ENCODE data around the gene HMCN2. TPM values are rescaled to one million over a fixed set of nuclear protein-coding genes. Genes with fewer than 3 reads are reported as not detected.

The HMCN2 gene
- total RNA-seq = not detected

GRCh38 chr9:130265431-130266235 is at the start of gene HMCN2:
TSS of gene HMCN2 (plus strand) at chr9:130265760. CDS start at chr9:130265879, 119 bp downstream.
- peaks cover 4% of the 10 kb centered on the region for H3K4me1 Mint-ChIP-seq
- H3K27ac Mint-ChIP-seq = no peak within 1 kb of the TSS
- no peaks in the 10 kb centered on the region for H3K9me3 Mint-ChIP-seq
- ATAC-seq (replicated peaks) = no peak
- peaks cover 48% of the 10 kb centered on the region for H3K27me3 Mint-ChIP-seq
- H3K36me3 Mint-ChIP-seq (ENCODE audit: low read depth) = no peaks in the 10 kb centered on the region
- H3K4me3 Mint-ChIP-seq = no peak within 1 kb of the TSS

DNA sequence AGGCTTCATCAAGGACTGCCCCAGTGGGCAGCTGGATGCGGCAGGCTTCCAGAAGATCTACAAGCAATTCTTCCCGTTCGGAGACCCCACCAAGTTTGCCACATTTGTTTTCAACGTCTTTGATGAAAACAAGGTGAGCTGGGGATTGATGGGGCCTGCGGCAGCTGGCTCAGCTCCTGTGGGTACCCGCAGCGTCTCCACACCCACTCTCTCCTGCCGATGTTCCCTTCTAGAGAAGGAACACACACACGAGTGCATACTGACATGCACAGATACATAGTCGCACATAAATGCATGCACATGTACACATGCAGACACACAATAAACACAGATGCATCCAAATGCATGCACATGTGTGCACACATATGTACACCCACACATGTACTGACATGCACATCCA is 47.7 kb upstream of the HMCN2 start:
- Mint-ChIP-seq H3K4me3 (no peak overlapping the region), H3K27me3 (no peaks in the 10 kb centered on the region), H3K9me3 (no peaks in the 10 kb centered on the region), H3K27ac (no peak overlapping the region), H3K36me3 (ENCODE audit: low read depth) (peaks cover 4% of the 10 kb centered on the region), H3K4me1 (no peaks in the 10 kb centered on the region)
- no peak for ATAC-seq (replicated peaks)

DNA sequence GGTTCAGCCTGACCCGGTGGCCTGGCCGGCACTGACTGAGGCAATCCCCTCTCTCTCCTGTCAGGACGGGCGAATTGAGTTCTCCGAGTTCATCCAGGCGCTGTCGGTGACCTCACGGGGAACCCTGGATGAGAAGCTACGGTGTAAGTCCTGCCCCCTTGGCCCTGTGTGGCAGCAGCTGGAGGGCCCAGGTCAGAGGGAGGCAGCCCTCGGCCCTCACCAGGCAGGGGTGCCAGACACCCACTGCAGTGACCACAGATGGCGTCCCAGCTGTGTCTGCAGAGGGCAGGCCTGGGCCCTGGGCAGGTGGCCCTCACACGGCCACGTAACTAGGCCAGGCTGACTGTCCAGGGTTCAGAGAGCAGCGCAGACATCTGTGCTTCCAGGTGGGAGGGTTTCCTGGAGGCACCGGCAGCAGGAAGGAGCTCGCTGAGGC is 45.9 kb upstream of the HMCN2 start:
- no peaks in the 10 kb centered on the region for H3K9me3 Mint-ChIP-seq
- H3K4me3 Mint-ChIP-seq = no peak overlapping the region
- ATAC-seq (replicated peaks) = no peak
- H3K36me3 Mint-ChIP-seq (ENCODE audit: low read depth) = peaks cover 4% of the 10 kb centered on the region
- no peaks in the 10 kb centered on the region for H3K4me1 Mint-ChIP-seq
- no peak overlapping the region for H3K27ac Mint-ChIP-seq
- no peaks in the 10 kb centered on the region for H3K27me3 Mint-ChIP-seq

DNA sequence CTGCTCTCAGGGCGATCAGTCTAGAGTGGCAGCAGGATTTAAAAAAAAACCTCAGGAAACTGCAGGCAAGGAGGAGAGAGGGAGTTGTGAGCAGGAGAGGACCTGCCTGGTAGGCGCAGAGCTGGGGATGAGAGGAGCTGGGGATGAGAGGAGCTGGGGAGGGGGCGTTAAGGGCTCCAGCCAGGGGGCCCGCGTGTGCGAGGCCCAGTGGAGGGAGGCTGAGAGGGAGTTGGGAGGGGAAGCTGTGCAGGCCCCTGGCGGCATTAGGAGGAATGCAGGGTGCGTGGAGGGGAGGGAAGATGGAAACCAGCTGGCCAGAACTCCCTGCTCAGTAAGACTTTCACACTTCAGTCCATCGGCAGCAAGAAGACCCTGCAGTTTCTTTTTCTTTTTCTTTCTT is 45.2 kb upstream of the HMCN2 start:
- peaks cover 4% of the 10 kb centered on the region for H3K36me3 Mint-ChIP-seq (ENCODE audit: low read depth)
- no peak for ATAC-seq (replicated peaks)
- H3K27me3 Mint-ChIP-seq = no peaks in the 10 kb centered on the region
- H3K9me3 Mint-ChIP-seq = no peaks in the 10 kb centered on the region
- H3K27ac Mint-ChIP-seq = no peak overlapping the region
- H3K4me3 Mint-ChIP-seq = no peak overlapping the region
- no peaks in the 10 kb centered on the region for H3K4me1 Mint-ChIP-seq

DNA sequence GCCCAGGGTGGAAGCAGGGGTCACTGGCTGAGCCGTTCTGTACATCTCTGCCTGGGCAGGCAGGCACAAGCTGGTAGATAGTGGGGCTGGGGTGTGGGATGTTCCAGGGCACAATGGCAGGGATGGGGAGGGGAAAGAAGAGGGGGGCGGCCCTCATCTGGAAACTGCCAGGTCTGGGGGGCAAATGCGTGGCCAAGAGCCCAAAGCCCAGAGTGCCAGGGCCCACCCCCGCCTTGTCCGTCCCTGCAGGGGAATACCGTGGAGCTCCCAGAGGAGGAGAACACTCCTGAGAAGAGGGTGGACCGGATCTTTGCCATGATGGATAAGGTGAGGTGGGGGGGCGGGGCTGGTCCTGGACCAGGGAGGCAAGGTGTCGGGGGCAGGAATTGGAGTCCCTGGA is 42.7 kb upstream of the HMCN2 start:
- H3K27me3 Mint-ChIP-seq = no peaks in the 10 kb centered on the region
- ATAC-seq (replicated peaks) = no peak
- H3K36me3 Mint-ChIP-seq (ENCODE audit: low read depth) = peaks cover 14% of the 10 kb centered on the region
- no peaks in the 10 kb centered on the region for H3K4me1 Mint-ChIP-seq
- no peak overlapping the region for H3K27ac Mint-ChIP-seq
- no peak overlapping the region for H3K4me3 Mint-ChIP-seq
- H3K9me3 Mint-ChIP-seq = peaks cover 4% of the 10 kb centered on the region

- peaks cover 4% of the 10 kb centered on the region for H3K9me3 Mint-ChIP-seq
- no peaks in the 10 kb centered on the region for H3K27me3 Mint-ChIP-seq
- peaks cover 24% of the 10 kb centered on the region for H3K36me3 Mint-ChIP-seq (ENCODE audit: low read depth)
- H3K27ac Mint-ChIP-seq = no peak overlapping the region
- no peak for ATAC-seq (replicated peaks)
- H3K4me3 Mint-ChIP-seq = no peak overlapping the region
- H3K4me1 Mint-ChIP-seq = no peaks in the 10 kb centered on the region
Observed at GRCh38 chr9:130225071-130225470, 40.5 kb upstream of the HMCN2 start.

GRCh38 chr9:130225586-130225985 is 40.0 kb upstream of the HMCN2 start:
- no peak overlapping the region for H3K4me3 Mint-ChIP-seq
- no peak for ATAC-seq (replicated peaks)
- H3K27ac Mint-ChIP-seq = no peak overlapping the region
- H3K4me1 Mint-ChIP-seq = no peaks in the 10 kb centered on the region
- no peaks in the 10 kb centered on the region for H3K27me3 Mint-ChIP-seq
- peaks cover 4% of the 10 kb centered on the region for H3K9me3 Mint-ChIP-seq
- peaks cover 24% of the 10 kb centered on the region for H3K36me3 Mint-ChIP-seq (ENCODE audit: low read depth)

GRCh38 chr9:130226112-130226511 is 39.4 kb upstream of the HMCN2 start:
- H3K4me3 Mint-ChIP-seq = no peak overlapping the region
- no peaks in the 10 kb centered on the region for H3K27me3 Mint-ChIP-seq
- peaks cover 4% of the 10 kb centered on the region for H3K9me3 Mint-ChIP-seq
- no peak overlapping the region for H3K27ac Mint-ChIP-seq
- peaks cover 24% of the 10 kb centered on the region for H3K36me3 Mint-ChIP-seq (ENCODE audit: low read depth)
- no peak for ATAC-seq (replicated peaks)
- H3K4me1 Mint-ChIP-seq = no peaks in the 10 kb centered on the region

DNA sequence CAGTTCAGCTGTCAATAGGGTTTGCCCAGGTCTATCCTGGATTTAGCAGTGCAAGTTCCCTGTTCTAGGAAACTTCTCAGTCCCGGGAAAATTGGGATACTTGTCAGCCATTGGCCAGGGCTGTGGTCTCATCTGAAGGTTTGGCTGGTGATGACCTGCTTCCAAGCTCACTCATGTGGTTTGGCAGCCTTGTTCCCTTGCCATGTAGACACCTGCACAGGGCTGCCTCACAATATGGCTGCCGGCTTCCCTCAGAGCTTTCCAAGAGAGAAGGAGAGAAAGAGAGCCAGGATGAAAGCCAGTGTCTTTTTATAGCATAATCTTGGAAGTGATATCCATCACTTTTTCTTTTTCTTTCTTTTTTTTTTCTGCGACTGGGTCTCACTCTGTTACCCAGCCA is 37.7 kb upstream of the HMCN2 start:
- Mint-ChIP-seq H3K4me3 (no peak overlapping the region), H3K27me3 (no peaks in the 10 kb centered on the region), H3K4me1 (no peaks in the 10 kb centered on the region), H3K36me3 (ENCODE audit: low read depth) (peaks cover 33% of the 10 kb centered on the region), H3K27ac (no peak overlapping the region), H3K9me3 (peaks cover 4% of the 10 kb centered on the region)
- ATAC-seq (replicated peaks) = no peak

DNA sequence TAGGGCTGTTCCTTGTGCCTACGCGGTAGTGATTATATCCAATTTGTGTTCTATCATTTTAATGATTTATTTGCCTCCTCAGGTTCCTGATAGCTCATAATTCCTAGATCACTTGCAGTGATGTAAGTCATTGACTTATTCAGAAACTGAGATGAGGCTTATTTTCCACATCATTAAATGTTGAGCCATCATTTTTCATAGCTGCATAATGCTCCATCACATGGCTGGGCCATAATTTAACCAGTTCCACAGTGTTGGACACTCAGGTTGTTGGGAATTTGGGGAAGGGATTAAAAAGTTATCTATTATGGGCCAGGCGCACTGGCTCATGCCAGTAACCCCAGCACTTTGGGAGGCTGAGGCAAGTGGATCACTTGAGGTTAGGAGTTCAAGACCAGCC is 35.8 kb upstream of the HMCN2 start:
- Mint-ChIP-seq H3K36me3 (ENCODE audit: low read depth) (peaks cover 47% of the 10 kb centered on the region), H3K9me3 (peaks cover 4% of the 10 kb centered on the region), H3K27ac (no peak overlapping the region), H3K27me3 (no peaks in the 10 kb centered on the region), H3K4me3 (no peak overlapping the region), H3K4me1 (no peaks in the 10 kb centered on the region)
- ATAC-seq (replicated peaks) = no peak

DNA sequence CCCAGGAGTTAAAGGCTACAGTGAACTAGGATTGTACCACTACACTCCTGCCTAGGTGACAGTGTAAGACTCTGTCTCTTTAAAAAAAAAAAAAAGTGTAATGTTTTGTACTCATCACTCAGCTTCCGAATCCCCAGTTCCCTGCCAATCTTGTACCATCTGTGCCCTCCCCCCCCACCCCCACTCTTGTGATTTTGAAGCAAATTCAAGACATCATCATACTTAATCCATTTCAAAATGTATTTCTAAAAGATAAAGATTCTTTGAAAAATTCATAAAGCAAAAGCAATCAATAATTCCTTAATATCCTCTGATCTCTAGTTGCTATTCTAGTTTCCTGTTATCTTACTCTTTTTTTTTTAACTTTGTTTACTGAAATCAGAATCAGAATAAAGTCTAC is 34.9 kb upstream of the HMCN2 start:
- no peak overlapping the region for H3K27ac Mint-ChIP-seq
- no peak overlapping the region for H3K4me3 Mint-ChIP-seq
- peaks cover 47% of the 10 kb centered on the region for H3K36me3 Mint-ChIP-seq (ENCODE audit: low read depth)
- H3K27me3 Mint-ChIP-seq = no peaks in the 10 kb centered on the region
- peaks cover 4% of the 10 kb centered on the region for H3K9me3 Mint-ChIP-seq
- ATAC-seq (replicated peaks) = no peak
- no peaks in the 10 kb centered on the region for H3K4me1 Mint-ChIP-seq

DNA sequence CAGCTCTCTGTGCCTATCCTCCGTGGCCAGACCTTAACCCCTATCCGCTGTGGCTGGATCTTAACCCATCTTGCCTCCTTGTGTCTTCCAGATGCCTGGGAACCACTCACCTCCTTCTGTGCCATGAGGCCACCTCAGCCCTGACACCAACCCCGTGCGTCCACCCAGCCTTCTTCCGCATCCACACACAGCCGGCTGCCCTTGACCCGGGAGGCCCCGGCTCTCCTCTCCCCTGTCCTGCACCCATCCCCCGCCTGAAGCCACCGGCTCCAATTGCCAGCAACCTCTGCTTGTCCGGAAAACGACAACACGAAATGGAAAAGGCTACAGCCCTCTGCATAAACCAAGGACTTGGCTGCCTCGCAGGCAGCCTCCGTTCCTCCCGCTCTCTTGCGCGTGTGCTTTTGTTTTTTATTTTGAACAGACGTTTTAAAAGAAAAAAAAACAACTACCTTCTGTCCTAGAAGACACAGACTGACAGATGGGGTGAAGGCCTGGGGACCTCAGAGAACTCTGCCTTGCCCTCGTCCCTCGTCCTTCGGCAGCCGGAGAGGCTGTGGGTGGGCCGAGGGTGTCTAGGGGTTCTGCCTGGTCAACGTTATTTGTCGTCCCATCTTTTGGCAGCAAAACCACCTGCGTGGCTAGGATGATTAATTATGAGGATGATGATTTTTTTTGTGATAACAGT is 32.5 kb upstream of the HMCN2 start:
- Mint-ChIP-seq H3K27ac (no peak overlapping the region), H3K36me3 (ENCODE audit: low read depth) (peaks cover 35% of the 10 kb centered on the region), H3K27me3 (no peaks in the 10 kb centered on the region), H3K9me3 (no peaks in the 10 kb centered on the region), H3K4me3 (no peak overlapping the region), H3K4me1 (no peaks in the 10 kb centered on the region)
- no peak for ATAC-seq (replicated peaks)

- Mint-ChIP-seq H3K27ac (no peak overlapping the region), H3K36me3 (ENCODE audit: low read depth) (peaks cover 30% of the 10 kb centered on the region), H3K27me3 (no peaks in the 10 kb centered on the region), H3K4me1 (no peaks in the 10 kb centered on the region), H3K4me3 (no peak overlapping the region), H3K9me3 (no peaks in the 10 kb centered on the region)
- no peak for ATAC-seq (replicated peaks)
Observed at GRCh38 chr9:130233587-130233945, 32.0 kb upstream of the HMCN2 start.

DNA sequence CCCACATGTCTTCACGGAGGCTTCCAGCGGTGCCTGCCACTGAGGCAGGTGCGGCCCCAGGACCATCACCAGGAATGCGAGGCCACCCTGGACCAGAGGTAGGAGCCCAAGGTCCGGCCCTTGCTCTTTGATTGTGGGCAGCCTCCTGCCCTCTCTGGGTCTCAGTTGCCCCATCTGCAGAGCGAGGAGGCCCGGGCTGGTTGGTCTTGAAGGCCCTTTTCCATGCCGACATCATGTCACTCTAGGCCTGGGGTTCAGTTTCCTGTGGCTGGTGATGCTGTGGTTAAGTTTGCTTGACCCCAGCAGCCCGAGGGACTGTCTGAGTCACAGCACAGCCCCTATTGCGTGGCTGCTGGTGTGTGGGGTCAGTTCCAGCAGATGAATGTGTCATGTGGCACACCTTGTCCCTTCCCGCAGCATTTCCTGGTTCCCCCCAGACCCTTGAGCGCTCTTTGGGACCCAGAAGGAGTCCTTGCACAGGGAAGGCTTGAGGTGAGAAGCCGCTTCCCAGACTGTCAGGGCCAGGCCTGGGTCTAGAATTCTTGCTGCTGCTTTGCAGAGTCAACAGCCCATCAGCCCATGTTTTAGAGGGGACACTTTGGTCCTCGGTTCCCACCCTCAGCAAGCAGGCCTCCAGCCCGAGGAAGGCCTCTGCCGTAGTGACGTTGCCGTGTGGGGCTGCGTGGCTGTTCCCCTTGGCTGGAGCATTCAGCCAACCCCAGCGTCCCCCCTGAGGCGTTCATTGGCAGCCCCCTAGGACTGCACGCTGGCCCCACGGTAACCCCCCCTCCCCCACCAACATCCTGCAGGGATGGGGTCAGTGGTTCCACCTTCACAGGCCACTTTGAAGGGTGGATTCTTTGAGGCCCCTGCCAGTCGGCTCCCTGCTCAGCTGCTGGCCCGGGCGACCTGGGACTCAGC is 31.0 kb upstream of the HMCN2 start:
- Mint-ChIP-seq H3K27ac (no peak overlapping the region), H3K27me3 (no peaks in the 10 kb centered on the region), H3K4me3 (no peak overlapping the region), H3K4me1 (peaks cover 2% of the 10 kb centered on the region), H3K9me3 (no peaks in the 10 kb centered on the region), H3K36me3 (ENCODE audit: low read depth) (peaks cover 27% of the 10 kb centered on the region)
- no peak for ATAC-seq (replicated peaks)

All from activated T-helper 17 cell treated with anti-CD3 and anti-CD28 coated beads, Interleukin-2, amount 50 U/mL, for 72 hours (primary cell).